Measurements from ENCODE around the gene NACAD.

- no peak for TF ChIP-seq POLR2A (IDR thresholded peaks at IDR 0.05)
- TF ChIP-seq, protein P1, sequence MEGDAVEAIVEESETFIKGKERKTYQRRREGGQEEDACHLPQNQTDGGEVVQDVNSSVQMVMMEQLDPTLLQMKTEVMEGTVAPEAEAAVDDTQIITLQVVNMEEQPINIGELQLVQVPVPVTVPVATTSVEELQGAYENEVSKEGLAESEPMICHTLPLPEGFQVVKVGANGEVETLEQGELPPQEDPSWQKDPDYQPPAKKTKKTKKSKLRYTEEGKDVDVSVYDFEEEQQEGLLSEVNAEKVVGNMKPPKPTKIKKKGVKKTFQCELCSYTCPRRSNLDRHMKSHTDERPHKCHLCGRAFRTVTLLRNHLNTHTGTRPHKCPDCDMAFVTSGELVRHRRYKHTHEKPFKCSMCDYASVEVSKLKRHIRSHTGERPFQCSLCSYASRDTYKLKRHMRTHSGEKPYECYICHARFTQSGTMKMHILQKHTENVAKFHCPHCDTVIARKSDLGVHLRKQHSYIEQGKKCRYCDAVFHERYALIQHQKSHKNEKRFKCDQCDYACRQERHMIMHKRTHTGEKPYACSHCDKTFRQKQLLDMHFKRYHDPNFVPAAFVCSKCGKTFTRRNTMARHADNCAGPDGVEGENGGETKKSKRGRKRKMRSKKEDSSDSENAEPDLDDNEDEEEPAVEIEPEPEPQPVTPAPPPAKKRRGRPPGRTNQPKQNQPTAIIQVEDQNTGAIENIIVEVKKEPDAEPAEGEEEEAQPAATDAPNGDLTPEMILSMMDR (IDR thresholded peaks at IDR 0.05): no peak
Observed at GRCh38 chr7:45118889-45119331, 30.1 kb upstream of the NACAD start.
